ENCODE results near the gene FST.

Gene FST

GRCh38 chr5:53473633-53474032 lies 6.8 kb upstream of the FST start:
- DNase-seq (ENCODE audit: low spot score): no peak

GRCh38 chr5:53475320-53475719 lies 5.1 kb upstream of the FST start:
- DNase-seq (ENCODE audit: low spot score): no peak

GRCh38 chr5:53476019-53476418 lies 4.4 kb upstream of the FST start:
- DNase-seq (ENCODE audit: low spot score): no peak

- no peak for DNase-seq (ENCODE audit: low spot score)
Observed at GRCh38 chr5:53476531-53477480, 3.6 kb upstream of the FST start.

GRCh38 chr5:53478411-53479044 lies 1.9 kb upstream of the FST start:
- DNase-seq (ENCODE audit: low spot score): peak; percentile 74

GRCh38 chr5:53479045-53479589 lies 1.3 kb upstream of the FST start:
- no peak for DNase-seq (ENCODE audit: low spot score)

- no peak for DNase-seq (ENCODE audit: low spot score)
Observed at GRCh38 chr5:53479590-53480415, 626 bp upstream of the FST start.

GRCh38 chr5:53481159-53481886 lies 894 bp downstream of the FST start:
- DNase-seq (ENCODE audit: low spot score): no peak

GRCh38 chr5:53481887-53482716 lies 1.7 kb downstream of the FST start:
- peak; percentile 33 for DNase-seq (ENCODE audit: low spot score)

- no peak for DNase-seq (ENCODE audit: low spot score)
Observed at GRCh38 chr5:53482717-53483638, 2.5 kb downstream of the FST start.

GRCh38 chr5:53487436-53487835 lies 7.0 kb downstream of the FST start:
- no peak for DNase-seq (ENCODE audit: low spot score)

- DNase-seq (ENCODE audit: low spot score): no peak
Observed at GRCh38 chr5:53488195-53488722, 7.8 kb downstream of the FST start.

- no peak for DNase-seq (ENCODE audit: low spot score)
Observed at GRCh38 chr5:53490747-53491146, 10.3 kb downstream of the FST start.

- no peak for DNase-seq (ENCODE audit: low spot score)
Observed at GRCh38 chr5:53501054-53501453, 20.6 kb downstream of the FST start.

- no peak for DNase-seq (ENCODE audit: low spot score)
Observed at GRCh38 chr5:53503562-53504218, 23.3 kb downstream of the FST start.

GRCh38 chr5:53507013-53507412 lies 26.6 kb downstream of the FST start:
- DNase-seq (ENCODE audit: low spot score): no peak

- DNase-seq (ENCODE audit: low spot score): no peak
Observed at GRCh38 chr5:53508125-53508524, 27.7 kb downstream of the FST start.

- DNase-seq (ENCODE audit: low spot score): no peak
Observed at GRCh38 chr5:53512539-53512938, 32.1 kb downstream of the FST start.

- no peak for DNase-seq (ENCODE audit: low spot score)
Observed at GRCh38 chr5:53515988-53516387, 35.6 kb downstream of the FST start.
